Gastroesophageal sphincter (tissue), 4 donors: Measurements from ENCODE around the gene MRGPRG. TPM values are rescaled to one million over a fixed set of nuclear protein-coding genes. Genes with fewer than 3 reads are reported as not detected.

Experiments used
- ATAC-seq: fragments of 150-250 bp; one replicate; pipeline ENCODE4 v1.9.1; 2016; ENCODE audit warnings: mild to moderate bottlenecking, moderate library complexity
- H3K27ac ChIP-seq, 4 donors: fragments of 200-600 bp; sonication (generic) in 3 of 4; 1 replicate in 3 of 4; 2 replicates in 1 of 4; pipeline ENCODE4 v1.5.1; 2016 to 2019
- H3K27me3 ChIP-seq: fragments of 200-600 bp; sonication (generic); one replicate; pipeline ENCODE4 v1.5.1; 2019
- H3K36me3 ChIP-seq, 2 donors: fragments of 200-600 bp; sonication (generic); one replicate each; pipeline ENCODE4 v1.5.1; 2019; ENCODE audit warnings: control low read depth in 1 of 2
- H3K4me1 ChIP-seq, 3 donors: fragments of 200-600 bp; sonication (generic); 1 replicate in 2 of 3; 2 replicates in 1 of 3; pipeline ENCODE4 v1.5.1; 2016 to 2019; ENCODE audit warnings: control low read depth in 2 of 3
- H3K4me3 ChIP-seq, 2 donors: fragments of 200-600 bp; sonication (generic); one replicate each; pipeline ENCODE4 v1.5.1; 2019; ENCODE audit warnings: mild to moderate bottlenecking in 1 of 2, moderate library complexity in 1 of 2
- H3K9me3 ChIP-seq, 3 donors: fragments of 200-600 bp; sonication (generic); one replicate each; pipeline ENCODE4 v1.5.1; 2017 to 2019; ENCODE audit warnings: control low read depth in 2 of 3
- CTCF ChIP-seq, 4 experiments: fragments of 200-600 bp in 2 of 4; fragments of 450-650 bp in 2 of 4; sonication (generic) in 1 of 4; IDR thresholded peaks; one replicate each; pipeline ENCODE4 v1.5.1; 2017 to 2019; ENCODE audit warnings: antibody characterized with exemption in 4 of 4, mild to moderate bottlenecking in 2 of 4, moderate library complexity in 2 of 4
- EP300 ChIP-seq: sonication (generic); formaldehyde crosslinking; IDR thresholded peaks from one replicate; pipeline ENCODE4 v1.6.1; 2017; ENCODE audit warnings: antibody characterized with exemption, mild to moderate bottlenecking
- POLR2A ChIP-seq, 2 donors: fragments of 450-650 bp; IDR thresholded peaks; one replicate each; pipeline ENCODE4 v1.6.1; 2017; ENCODE audit warnings: antibody characterized with exemption in 2 of 2, mild to moderate bottlenecking in 2 of 2, moderate library complexity in 1 of 2
- POLR2AphosphoS5 ChIP-seq: sonication (generic); formaldehyde crosslinking; IDR thresholded peaks from one replicate; pipeline ENCODE4 v1.6.1; 2017; ENCODE audit warnings: antibody characterized with exemption
- WGBS, 2 donors: methylation state at CpG; one replicate each; pipeline ENCODE4 v1.1.5; 2018; ENCODE audit warnings: low coverage in 1 of 2; 5-methylcytosine and 5-hydroxymethylcytosine counted together
- total RNA-seq, 4 donors: library from RNA; depleted of rRNA; stranded (reverse); fragments of >200 nt; gene quantifications; one replicate each; pipeline ENCODE4 v1.1.0, GENCODE V29; 2016

MRGPRG gene
- total RNA-seq, 4 donors from 2014 or later, result not detected

- no peak overlapping the region for H3K27ac ChIP-seq
- 74 to 80% methylated on average over 3 of the region's 17 CpGs for WGBS, 2 donors
- peaks cover 68% of the 10 kb centered on the region for H3K27me3 ChIP-seq
- no peak overlapping the region for H3K4me3 ChIP-seq
- peaks cover 0 to 7% (median 4%) of the 10 kb centered on the region in 3 donors for H3K4me1 ChIP-seq
- no peak for ATAC-seq
- peaks cover 0 to 16% (median 0%) of the 10 kb centered on the region in 3 donors for H3K9me3 ChIP-seq
- H3K36me3 ChIP-seq, result no peaks in the 10 kb centered on the region
- TF ChIP-seq EP300 (no peak), POLR2AphosphoS5 (no peak), CTCF (IDR thresholded peaks at IDR 0.05) (no peak), POLR2A (IDR thresholded peaks at IDR 0.05) (no peak)
Observed at GRCh38 chr11:3215346-3216026, 3.1 kb downstream of the MRGPRG start.

- no peak for ATAC-seq
- H3K4me3 ChIP-seq, result no peak overlapping the region
- peaks cover 0 to 7% (median 4%) of the 10 kb centered on the region in 3 donors for H3K4me1 ChIP-seq
- H3K36me3 ChIP-seq, result no peaks in the 10 kb centered on the region
- 70% methylated on average over 2 of the region's 4 CpGs; no CpG with 5 or more reads in 1 of the 2 donors for WGBS, 2 donors
- no peak overlapping the region for H3K27ac ChIP-seq
- H3K27me3 ChIP-seq, result peaks cover 57% of the 10 kb centered on the region
- peaks cover 0 to 21% (median 0%) of the 10 kb centered on the region in 3 donors for H3K9me3 ChIP-seq
- TF ChIP-seq EP300 (no peak), POLR2AphosphoS5 (no peak), POLR2A (IDR thresholded peaks at IDR 0.05) (no peak), CTCF (IDR thresholded peaks at IDR 0.05) (no peak)
Observed at GRCh38 chr11:3214420-3214699, 4.3 kb downstream of the MRGPRG start.

- Histone ChIP-seq H3K27me3 (peaks cover 52% of the 10 kb centered on the region), H3K4me1 (peaks cover 0 to 7% (median 4%) of the 10 kb centered on the region in 3 donors), H3K4me3 (no peak overlapping the region), H3K27ac (no peak overlapping the region), H3K36me3 (no peaks in the 10 kb centered on the region), H3K9me3 (peaks cover 0 to 21% (median 0%) of the 10 kb centered on the region in 3 donors)
- WGBS, 2 donors, result 45% methylated on average over 7 to 19 of the region's 24 CpGs
- ATAC-seq, result no peak
- no peak for TF ChIP-seq CTCF (IDR thresholded peaks at IDR 0.05)
- TF ChIP-seq POLR2AphosphoS5, result no peak
- no peak for TF ChIP-seq POLR2A (IDR thresholded peaks at IDR 0.05)
- no peak for TF ChIP-seq EP300
Observed at GRCh38 chr11:3213659-3214419, 4.8 kb downstream of the MRGPRG start.

GRCh38 chr11:3208272-3208671 lies 10.3 kb downstream of the MRGPRG start:
- no peak overlapping the region for H3K27ac ChIP-seq
- no peaks in the 10 kb centered on the region for H3K36me3 ChIP-seq
- H3K27me3 ChIP-seq, result peaks cover 14% of the 10 kb centered on the region
- H3K4me1 ChIP-seq, result peaks cover 0 to 19% (median 9%) of the 10 kb centered on the region in 3 donors
- ATAC-seq, result no peak
- no peak overlapping the region for H3K4me3 ChIP-seq
- peaks cover 0 to 21% (median 0%) of the 10 kb centered on the region in 3 donors for H3K9me3 ChIP-seq
- WGBS, 2 donors, result 82 to 84% methylated on average over 4 of the region's 6 CpGs
- TF ChIP-seq POLR2AphosphoS5, result no peak
- no peak for TF ChIP-seq POLR2A (IDR thresholded peaks at IDR 0.05)
- TF ChIP-seq CTCF (IDR thresholded peaks at IDR 0.05), result no peak
- no peak for TF ChIP-seq EP300
